ENCODE results near the gene NAPEPLD. TPM values are rescaled to one million over a fixed set of nuclear protein-coding genes. Genes with fewer than 3 reads are reported as not detected.
"Not testable (repeated sequence)": the region's sequence is repeated elsewhere in the genome, so short reads cannot be mapped to it uniquely, and the experiment has no call there.

NAPEPLD gene
- total RNA-seq = 33.2 TPM
- polyA plus RNA-seq = 5.2 TPM

- H3K4me3 ChIP-seq (ENCODE audit: low read depth, low read length) = peak within 1 kb of the TSS; percentile 91
- no peaks in the 10 kb centered on the region for H3K4me1 ChIP-seq (ENCODE audit: insufficient read depth)
- peak within 1 kb of the TSS; percentile 97 for H3K27ac ChIP-seq (ENCODE audit: low read depth)
- no peaks in the 10 kb centered on the region for H3K36me3 ChIP-seq (ENCODE audit: insufficient read depth)
- peak; percentile 61 for DNase-seq (ENCODE audit: extremely low spot score)
- WGBS = 1% methylated on average over 82 of the region's 82 CpGs
Observed at GRCh38 chr7:103148994-103149807, at the start of gene NAPEPLD. NAPEPLD (minus strand) TSS chr7:103149099; CDS start chr7:103128776, 20,323 bp downstream.

GRCh38 chr7:103198079-103198478, 49.2 kb upstream of the NAPEPLD start:
- 64% methylated on average over 3 of the region's 3 CpGs for WGBS
- H3K36me3 ChIP-seq (ENCODE audit: insufficient read depth); H3K4me1 ChIP-seq (ENCODE audit: insufficient read depth); H3K27ac ChIP-seq (ENCODE audit: low read depth); H3K4me3 ChIP-seq (ENCODE audit: low read depth, low read length); DNase-seq (ENCODE audit: extremely low spot score): not testable (repeated sequence)

- not testable (repeated sequence) for H3K4me3 ChIP-seq (ENCODE audit: low read depth, low read length); H3K36me3 ChIP-seq (ENCODE audit: insufficient read depth); DNase-seq (ENCODE audit: extremely low spot score); H3K27ac ChIP-seq (ENCODE audit: low read depth); H3K4me1 ChIP-seq (ENCODE audit: insufficient read depth)
- WGBS = 71% methylated on average over 4 of the region's 4 CpGs
Observed at GRCh38 chr7:103195364-103195763, 46.5 kb upstream of the NAPEPLD start.

GRCh38 chr7:103172415-103173146, 23.7 kb upstream of the NAPEPLD start:
- WGBS = 72% methylated on average over 7 of the region's 8 CpGs
- not testable (repeated sequence) for H3K27ac ChIP-seq (ENCODE audit: low read depth); H3K36me3 ChIP-seq (ENCODE audit: insufficient read depth); DNase-seq (ENCODE audit: extremely low spot score); H3K4me1 ChIP-seq (ENCODE audit: insufficient read depth); H3K4me3 ChIP-seq (ENCODE audit: low read depth, low read length)

- H3K4me1 ChIP-seq (ENCODE audit: insufficient read depth); DNase-seq (ENCODE audit: extremely low spot score); H3K36me3 ChIP-seq (ENCODE audit: insufficient read depth); H3K27ac ChIP-seq (ENCODE audit: low read depth); H3K4me3 ChIP-seq (ENCODE audit: low read depth, low read length): not testable (repeated sequence)
- WGBS = 91% methylated on average over 6 of the region's 6 CpGs
Observed at GRCh38 chr7:103171695-103172414, 23.0 kb upstream of the NAPEPLD start.

GRCh38 chr7:103166921-103167544, 18.1 kb upstream of the NAPEPLD start:
- H3K4me1 ChIP-seq (ENCODE audit: insufficient read depth); DNase-seq (ENCODE audit: extremely low spot score); H3K27ac ChIP-seq (ENCODE audit: low read depth); H3K4me3 ChIP-seq (ENCODE audit: low read depth, low read length); H3K36me3 ChIP-seq (ENCODE audit: insufficient read depth): not testable (repeated sequence)
- 82% methylated on average over 3 of the region's 3 CpGs for WGBS

- not testable (repeated sequence) for H3K36me3 ChIP-seq (ENCODE audit: insufficient read depth); H3K4me1 ChIP-seq (ENCODE audit: insufficient read depth); DNase-seq (ENCODE audit: extremely low spot score); H3K27ac ChIP-seq (ENCODE audit: low read depth); H3K4me3 ChIP-seq (ENCODE audit: low read depth, low read length)
- 91% methylated on average over 5 of the region's 5 CpGs for WGBS
Observed at GRCh38 chr7:103163087-103163825, 14.4 kb upstream of the NAPEPLD start.

- H3K4me1 ChIP-seq (ENCODE audit: insufficient read depth); H3K36me3 ChIP-seq (ENCODE audit: insufficient read depth); DNase-seq (ENCODE audit: extremely low spot score); H3K27ac ChIP-seq (ENCODE audit: low read depth); H3K4me3 ChIP-seq (ENCODE audit: low read depth, low read length): not testable (repeated sequence)
- 81% methylated on average over 2 of the region's 2 CpGs for WGBS
Observed at GRCh38 chr7:103162641-103163040, 13.7 kb upstream of the NAPEPLD start.

GRCh38 chr7:103161998-103162616, 13.2 kb upstream of the NAPEPLD start:
- not testable (repeated sequence) for H3K27ac ChIP-seq (ENCODE audit: low read depth); DNase-seq (ENCODE audit: extremely low spot score); H3K4me3 ChIP-seq (ENCODE audit: low read depth, low read length); H3K4me1 ChIP-seq (ENCODE audit: insufficient read depth); H3K36me3 ChIP-seq (ENCODE audit: insufficient read depth)
- 65% methylated on average over 3 of the region's 3 CpGs for WGBS

GRCh38 chr7:103159072-103159471, 10.2 kb upstream of the NAPEPLD start:
- H3K4me1 ChIP-seq (ENCODE audit: insufficient read depth); H3K4me3 ChIP-seq (ENCODE audit: low read depth, low read length); H3K27ac ChIP-seq (ENCODE audit: low read depth); DNase-seq (ENCODE audit: extremely low spot score); H3K36me3 ChIP-seq (ENCODE audit: insufficient read depth): not testable (repeated sequence)
- 87% methylated on average over 1 of the region's 1 CpG for WGBS

GRCh38 chr7:103155331-103156024, 6.6 kb upstream of the NAPEPLD start:
- H3K4me3 ChIP-seq (ENCODE audit: low read depth, low read length); H3K36me3 ChIP-seq (ENCODE audit: insufficient read depth); H3K27ac ChIP-seq (ENCODE audit: low read depth); DNase-seq (ENCODE audit: extremely low spot score); H3K4me1 ChIP-seq (ENCODE audit: insufficient read depth): not testable (repeated sequence)
- 92% methylated on average over 8 of the region's 8 CpGs for WGBS

GRCh38 chr7:103154042-103154441, 5.1 kb upstream of the NAPEPLD start:
- no peaks in the 10 kb centered on the region for H3K4me1 ChIP-seq (ENCODE audit: insufficient read depth)
- WGBS = 82% methylated on average over 6 of the region's 6 CpGs
- H3K36me3 ChIP-seq (ENCODE audit: insufficient read depth) = no peaks in the 10 kb centered on the region
- no peak for DNase-seq (ENCODE audit: extremely low spot score)
- H3K4me3 ChIP-seq (ENCODE audit: low read depth, low read length) = no peak overlapping the region
- no peak overlapping the region for H3K27ac ChIP-seq (ENCODE audit: low read depth)

Data from urinary bladder (tissue), 4 donors.